NCI-H2029 treated with DMSO at 0.1 percent for 48 hours (cell line): ENCODE measurements around the gene BABAM1.
"Not testable (repeated sequence)": the region's sequence is repeated elsewhere in the genome, so short reads cannot be mapped to it uniquely, and the experiment has no call there.

Experiments
- DNase-seq: peaks from one replicate; lab custom pipeline; 2025; lab: John Stamatoyannopoulos, UW

BABAM1 gene

DNA sequence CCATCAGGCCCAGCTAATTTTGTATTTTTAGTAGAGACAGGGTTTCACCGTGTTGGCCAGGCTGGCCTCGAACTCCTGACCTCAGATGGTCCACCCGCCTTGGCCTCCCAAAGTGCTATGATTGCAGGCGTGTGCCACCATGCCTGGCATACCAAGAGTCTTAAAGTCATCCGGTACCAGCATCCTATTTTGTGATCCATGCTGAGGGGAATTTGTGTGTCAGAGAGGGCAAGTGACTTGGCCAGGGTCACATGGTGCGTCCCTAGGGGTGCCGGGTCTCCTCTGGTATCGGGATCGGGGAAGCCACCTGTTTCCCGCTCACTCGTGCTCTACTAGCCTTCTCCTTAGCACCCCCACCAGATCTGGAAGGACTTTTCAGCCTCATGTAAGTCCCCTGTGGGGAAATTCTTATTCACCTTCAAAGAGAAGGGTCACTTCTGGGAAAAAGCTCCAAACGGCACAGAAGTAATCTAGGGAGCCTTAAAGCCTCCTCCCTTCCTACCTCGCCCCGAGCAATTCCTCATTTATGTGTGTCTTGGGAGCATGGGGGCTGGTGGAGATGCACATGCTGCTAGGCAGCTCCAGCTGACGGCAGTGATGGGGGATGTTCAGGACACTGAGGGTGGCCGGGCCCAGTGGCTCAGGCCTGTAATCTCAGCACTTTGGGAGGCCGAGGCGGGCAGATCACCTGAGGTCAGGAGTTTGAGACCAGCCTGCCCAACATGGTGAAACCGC lies 8.4 kb downstream of the BABAM1 start:
- no peak for DNase-seq

- DNase-seq: no peak
These were observed 12.2 kb downstream of the BABAM1 start for GRCh38 chr19:17279436-17279835.

DNA sequence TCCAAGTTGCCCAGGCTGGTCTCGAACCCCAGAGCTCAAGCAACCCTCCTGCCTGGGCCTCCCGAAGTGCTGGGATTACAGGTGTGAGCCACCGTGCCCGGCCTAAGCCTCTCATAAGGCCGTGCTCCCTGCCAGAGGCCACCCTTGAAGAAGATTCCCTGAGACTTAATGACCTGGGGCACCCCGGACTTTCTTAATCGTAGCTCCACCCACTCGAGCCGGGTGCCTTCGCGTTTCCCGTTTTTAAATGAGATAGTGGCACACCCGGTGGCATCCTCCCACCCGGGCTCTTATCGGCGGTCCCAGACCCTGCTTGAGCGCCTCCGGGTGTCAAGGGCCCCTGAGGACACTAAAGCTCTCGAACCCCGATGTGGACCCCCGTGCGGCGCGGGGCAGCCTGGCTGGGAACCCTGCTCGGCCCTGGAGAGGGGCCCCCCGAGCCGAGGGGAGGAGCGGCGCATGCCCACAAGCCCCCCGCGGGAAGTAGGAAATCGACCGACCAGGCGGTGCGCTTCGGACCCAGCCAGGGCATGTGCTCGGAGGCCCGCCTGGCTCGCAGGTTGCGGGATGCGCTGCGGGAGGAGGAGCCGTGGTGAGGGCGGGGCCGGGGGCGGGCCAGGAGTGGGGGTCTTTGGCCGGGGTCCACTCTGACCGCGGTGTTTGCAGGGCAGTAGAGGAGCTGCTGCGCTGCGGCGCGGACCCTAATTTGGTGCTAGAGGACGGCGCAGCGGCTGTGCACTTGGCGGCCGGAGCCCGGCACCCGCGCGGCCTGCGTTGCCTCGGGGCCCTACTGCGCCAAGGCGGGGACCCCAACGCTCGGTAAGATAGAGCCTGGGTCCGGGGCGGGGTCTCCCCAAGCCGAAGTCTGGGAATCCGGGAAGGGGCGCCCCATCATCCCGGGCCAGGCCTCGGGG lies 14.4 kb downstream of the BABAM1 start, which contains the start of gene ANKLE1:
TSS of gene ANKLE1 (plus strand) at position 511 of the 914 bp plus-strand sequence. CDS start at position 531, 20 bp downstream.
- DNase-seq: no peak

DNA sequence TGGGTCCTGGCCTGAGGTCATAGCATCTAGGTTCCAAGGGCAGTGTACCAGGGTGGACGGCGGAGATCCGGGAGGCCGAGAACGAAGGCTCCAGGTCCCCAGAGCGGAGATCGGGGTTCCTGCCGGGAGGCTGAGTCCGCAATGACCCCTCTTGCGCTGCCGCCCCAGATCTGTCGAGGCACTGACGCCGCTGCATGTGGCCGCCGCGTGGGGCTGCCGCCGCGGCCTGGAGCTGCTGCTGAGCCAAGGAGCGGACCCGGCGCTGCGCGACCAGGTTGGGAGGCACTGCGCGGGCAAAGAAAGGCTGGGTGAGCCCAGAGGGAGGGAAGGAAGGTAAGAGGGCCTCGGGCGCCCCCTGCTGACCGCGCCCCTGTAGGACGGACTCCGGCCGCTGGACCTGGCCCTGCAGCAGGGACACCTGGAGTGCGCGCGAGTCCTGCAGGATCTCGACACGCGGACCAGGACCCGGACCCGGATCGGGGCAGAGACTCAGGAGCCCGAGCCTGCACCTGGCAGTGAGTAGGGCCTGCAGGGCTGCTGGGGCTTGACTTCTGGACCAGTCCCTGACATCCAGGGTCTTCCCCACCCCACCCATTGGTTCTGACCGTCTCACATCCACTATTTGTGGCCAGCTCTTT lies 15.4 kb downstream of the BABAM1 start:
- DNase-seq: peak; percentile 43

- no peak for DNase-seq
These were observed 16.3 kb downstream of the BABAM1 start for GRCh38 chr19:17283504-17283996.

- DNase-seq: no peak
These were observed 18.3 kb downstream of the BABAM1 start for GRCh38 chr19:17285415-17286135.

DNA sequence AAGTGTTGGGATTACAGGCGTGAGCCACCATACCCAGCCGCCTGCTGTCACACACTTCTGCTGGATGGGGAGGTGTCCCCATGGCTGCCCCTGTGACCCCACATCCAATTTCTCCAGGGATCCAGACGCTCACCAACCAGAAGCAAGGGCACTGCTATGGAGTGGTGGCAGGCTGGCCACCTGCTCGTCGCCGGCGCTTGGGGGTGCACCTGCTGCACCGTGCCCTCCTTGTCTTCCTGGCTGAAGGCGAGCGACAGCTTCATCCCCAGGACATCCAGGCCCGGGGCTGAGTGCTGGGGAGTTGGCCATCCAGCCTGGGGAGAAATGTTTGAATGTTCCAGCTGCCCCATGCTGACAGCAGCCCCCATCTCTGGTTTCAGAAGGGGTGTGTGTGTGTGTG lies 19.0 kb downstream of the BABAM1 start:
- no peak for DNase-seq

DNA sequence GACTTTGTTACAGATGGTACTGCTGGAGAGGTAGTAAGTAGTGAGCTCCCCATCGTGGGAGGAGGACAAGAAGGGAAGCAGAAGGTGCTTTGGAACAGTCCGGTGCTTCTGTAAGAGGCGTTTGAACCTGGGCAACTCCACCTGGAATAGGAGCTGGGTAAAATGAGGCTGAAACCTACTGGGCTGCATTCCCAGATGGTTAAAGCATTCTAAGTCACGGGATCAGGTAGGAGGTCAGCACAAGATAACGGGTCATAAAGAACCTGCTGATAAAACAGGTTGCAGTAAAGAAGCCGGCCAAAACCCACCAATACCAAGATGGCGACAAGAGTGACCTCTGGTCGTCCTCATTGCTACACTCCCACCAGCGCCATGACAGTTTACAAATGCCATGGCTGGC lies 19.5 kb downstream of the BABAM1 start:
- no peak for DNase-seq

DNA sequence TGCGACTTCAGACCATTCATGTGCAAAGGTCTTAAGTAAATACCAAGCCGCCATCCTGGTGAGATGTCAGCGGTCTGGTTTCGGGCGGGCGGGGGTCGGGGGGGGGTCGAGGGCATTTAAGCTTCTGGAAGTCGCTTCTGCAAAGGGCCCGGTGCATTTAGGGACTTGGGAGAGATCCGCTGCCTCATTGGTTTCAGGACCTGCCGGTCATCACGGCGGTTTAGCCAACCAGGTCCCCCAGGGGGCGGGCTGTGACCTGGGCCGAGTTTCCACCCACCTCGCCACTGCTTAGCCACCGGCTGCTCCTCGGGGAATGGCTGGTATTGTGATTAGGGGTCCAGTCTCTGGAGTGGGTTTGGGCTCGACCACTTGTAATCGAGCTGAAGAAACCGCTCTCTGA lies 22.2 kb downstream of the BABAM1 start:
- DNase-seq: no peak

GRCh38 chr19:17292301-17293074 lies 25.2 kb downstream of the BABAM1 start:
- no peak for DNase-seq

GRCh38 chr19:17293605-17294004 lies 26.4 kb downstream of the BABAM1 start:
- DNase-seq: no peak

DNA sequence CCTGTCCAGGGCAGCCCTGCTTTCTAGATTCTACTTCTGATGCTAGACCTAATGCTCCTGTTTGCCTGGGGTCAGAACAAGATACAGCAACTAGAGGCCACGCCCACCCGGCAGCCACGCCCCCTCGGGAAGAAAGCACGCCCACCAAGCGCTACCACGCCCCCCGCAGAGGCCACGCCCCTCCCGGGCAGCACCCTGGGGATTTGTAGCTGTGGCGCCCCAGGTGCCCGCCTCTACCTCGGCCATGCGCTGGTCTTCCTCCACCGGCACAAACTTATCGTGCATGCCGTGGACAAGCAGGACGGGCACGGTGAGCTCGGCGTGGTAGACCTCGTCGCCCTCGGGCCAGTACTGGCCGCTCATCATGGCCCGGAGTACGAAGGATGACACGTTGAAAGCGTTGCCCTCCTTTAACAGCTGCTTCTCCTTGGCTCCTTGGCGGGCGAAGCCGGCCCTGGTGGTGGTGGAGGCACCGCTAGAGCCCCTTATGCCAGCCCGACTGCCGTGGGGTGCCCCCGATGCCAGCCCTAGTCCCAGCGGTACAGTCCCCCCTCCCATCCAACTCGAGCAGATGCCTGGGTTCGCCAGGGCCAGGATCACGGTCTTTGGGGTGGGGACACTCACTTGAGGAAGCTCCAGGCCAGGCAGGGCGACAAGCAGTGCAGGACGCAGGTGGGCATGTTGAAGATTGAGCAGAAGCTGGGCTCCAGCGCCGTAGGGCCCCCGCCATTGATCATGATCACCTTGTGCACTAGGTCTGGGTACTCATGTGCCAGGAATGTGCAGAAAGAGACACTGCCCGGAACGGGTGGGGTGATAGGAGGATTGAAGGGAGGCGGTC lies 27.0 kb downstream of the BABAM1 start:
- no peak for DNase-seq

- DNase-seq: not testable (repeated sequence)
These were observed 28.3 kb downstream of the BABAM1 start for GRCh38 chr19:17295551-17295950.

DNA sequence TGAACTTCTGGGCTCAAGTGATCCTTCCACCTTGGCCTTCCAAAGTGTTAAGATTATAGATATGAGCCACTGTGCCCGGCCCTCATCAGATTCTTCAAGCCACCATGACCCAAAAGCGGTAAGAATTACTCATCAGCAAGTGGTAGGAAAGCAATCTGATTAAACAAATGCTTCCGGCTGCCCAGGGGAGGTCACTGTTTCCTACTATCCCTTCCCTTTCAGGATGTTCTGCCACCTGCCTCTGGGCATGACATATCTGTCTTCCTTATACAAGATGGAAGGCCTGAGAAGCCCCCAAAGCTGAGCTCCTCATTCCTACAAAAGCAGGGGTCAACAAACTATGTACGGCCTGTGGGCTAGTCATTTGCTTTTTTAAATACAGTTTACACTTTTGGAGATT lies 29.0 kb downstream of the BABAM1 start:
- no peak for DNase-seq

GRCh38 chr19:17296976-17297375 lies 29.7 kb downstream of the BABAM1 start:
- DNase-seq: no peak

GRCh38 chr19:17300992-17301619 lies 33.9 kb downstream of the BABAM1 start:
- DNase-seq: no peak

GRCh38 chr19:17302391-17303166 lies 35.3 kb downstream of the BABAM1 start:
- DNase-seq: no peak

DNA sequence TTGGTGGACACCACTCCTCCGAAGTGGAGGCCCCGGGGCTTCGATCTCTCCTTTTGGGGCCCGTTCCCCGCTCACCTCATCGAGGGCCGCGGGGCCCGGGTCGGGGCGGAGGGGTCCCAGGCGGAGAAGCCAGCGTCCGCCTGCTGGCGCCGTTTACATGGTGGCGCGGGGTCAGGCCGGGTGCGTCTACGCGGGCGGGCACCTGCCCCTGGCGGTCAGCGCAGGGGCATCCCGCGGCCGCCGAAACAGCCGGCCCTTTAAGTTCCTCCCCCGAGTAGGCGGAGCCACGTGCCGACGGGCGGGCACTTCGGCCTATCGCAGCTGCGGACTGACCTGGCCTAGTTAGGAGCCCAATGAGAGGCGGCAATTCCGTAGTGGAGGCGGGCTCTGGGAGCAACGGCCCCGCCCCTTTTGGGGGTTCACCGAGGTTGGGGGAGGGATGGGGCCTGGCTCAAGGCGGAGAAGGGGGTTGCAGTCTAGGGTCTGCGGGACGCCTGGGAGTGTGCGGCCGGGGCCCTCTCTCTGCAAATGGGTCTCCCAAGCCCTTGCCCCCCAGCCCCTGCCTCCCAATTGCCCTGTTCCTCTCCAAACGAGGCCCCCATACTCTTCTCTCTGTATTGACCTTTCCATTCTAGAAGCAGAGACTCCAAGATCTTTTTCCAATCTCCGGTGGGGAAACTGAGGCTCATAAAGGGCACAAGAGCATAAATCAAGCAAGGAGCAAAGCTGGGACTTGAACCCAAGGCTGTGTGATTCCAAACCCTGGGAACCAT lies 36.1 kb downstream of the BABAM1 start, which contains the start of gene ABHD8:
TSS of gene ABHD8 (minus strand) at position 259 of the 773 bp plus-strand sequence. CDS start 1,809 bp downstream, outside the sequence.
- DNase-seq: peak; percentile 84
